ENCODE data around the gene NBPF14.
"Not testable (repeated sequence)": the region's sequence is repeated elsewhere in the genome, so short reads cannot be mapped to it uniquely, and the experiment has no call there.

Gene NBPF14

GRCh38 chr1:148523205-148524144, 72.3 kb downstream of the NBPF14 start:
- not testable (repeated sequence) for H3K27me3 ChIP-seq (ENCODE audit: control insufficient read depth in 1 of 2, insufficient read depth in 2 of 2, low read length in 2 of 2); H3K4me1 ChIP-seq (ENCODE audit: insufficient read depth, low read length); H3K9ac ChIP-seq (ENCODE audit: low read length); H3K27ac ChIP-seq (ENCODE audit: low read depth, low read length); H3K36me3 ChIP-seq (ENCODE audit: insufficient read depth, low read length); H3K4me3 ChIP-seq (ENCODE audit: low read depth in 1 of 2, low read length in 2 of 2); H3K9me3 ChIP-seq (ENCODE audit: low read length)

- not testable (repeated sequence) for H3K4me1 ChIP-seq (ENCODE audit: insufficient read depth, low read length); H3K36me3 ChIP-seq (ENCODE audit: insufficient read depth, low read length); H3K27me3 ChIP-seq (ENCODE audit: control insufficient read depth in 1 of 2, insufficient read depth in 2 of 2, low read length in 2 of 2); H3K9me3 ChIP-seq (ENCODE audit: low read length)
- Histone ChIP-seq H3K4me3 (ENCODE audit: low read depth in 1 of 2, low read length in 2 of 2) (peak overlapping the region in 1 of 2 donors; percentile 60), H3K27ac (ENCODE audit: low read depth, low read length) (peak overlapping the region; percentile 58), H3K9ac (ENCODE audit: low read length) (peak overlapping the region; percentile 60)
Observed at GRCh38 chr1:148522561-148523204, 73.1 kb downstream of the NBPF14 start.

GRCh38 chr1:148522072-148522471, 73.7 kb downstream of the NBPF14 start:
- not testable (repeated sequence) for H3K4me1 ChIP-seq (ENCODE audit: insufficient read depth, low read length); H3K9ac ChIP-seq (ENCODE audit: low read length); H3K27me3 ChIP-seq (ENCODE audit: control insufficient read depth in 1 of 2, insufficient read depth in 2 of 2, low read length in 2 of 2); H3K27ac ChIP-seq (ENCODE audit: low read depth, low read length); H3K9me3 ChIP-seq (ENCODE audit: low read length); H3K4me3 ChIP-seq (ENCODE audit: low read depth in 1 of 2, low read length in 2 of 2); H3K36me3 ChIP-seq (ENCODE audit: insufficient read depth, low read length)

- not testable (repeated sequence) for H3K4me3 ChIP-seq (ENCODE audit: low read depth in 1 of 2, low read length in 2 of 2); H3K4me1 ChIP-seq (ENCODE audit: insufficient read depth, low read length); H3K36me3 ChIP-seq (ENCODE audit: insufficient read depth, low read length)
Observed at GRCh38 chr1:148514310-148514709, 81.5 kb downstream of the NBPF14 start.

GRCh38 chr1:148512571-148513184, 83.1 kb downstream of the NBPF14 start:
- H3K27me3 ChIP-seq (ENCODE audit: control insufficient read depth in 1 of 2, insufficient read depth in 2 of 2, low read length in 2 of 2); H3K27ac ChIP-seq (ENCODE audit: low read depth, low read length); H3K4me3 ChIP-seq (ENCODE audit: low read depth in 1 of 2, low read length in 2 of 2); H3K4me1 ChIP-seq (ENCODE audit: insufficient read depth, low read length); H3K36me3 ChIP-seq (ENCODE audit: insufficient read depth, low read length); H3K9me3 ChIP-seq (ENCODE audit: low read length); H3K9ac ChIP-seq (ENCODE audit: low read length): not testable (repeated sequence)

More at GRCh38 chr1:148514310-148514709, 81.5 kb downstream of the NBPF14 start:
- H3K27me3 ChIP-seq (ENCODE audit: control insufficient read depth in 1 of 2, insufficient read depth in 2 of 2, low read length in 2 of 2); H3K27ac ChIP-seq (ENCODE audit: low read depth, low read length); H3K9me3 ChIP-seq (ENCODE audit: low read length); H3K9ac ChIP-seq (ENCODE audit: low read length): not testable (repeated sequence)

- H3K27me3 ChIP-seq (ENCODE audit: control insufficient read depth in 1 of 2, insufficient read depth in 2 of 2, low read length in 2 of 2); H3K36me3 ChIP-seq (ENCODE audit: insufficient read depth, low read length); H3K9ac ChIP-seq (ENCODE audit: low read length); H3K4me1 ChIP-seq (ENCODE audit: insufficient read depth, low read length); H3K9me3 ChIP-seq (ENCODE audit: low read length); H3K4me3 ChIP-seq (ENCODE audit: low read depth in 1 of 2, low read length in 2 of 2); H3K27ac ChIP-seq (ENCODE audit: low read depth, low read length): not testable (repeated sequence)
Observed at GRCh38 chr1:148493933-148494332, 101.9 kb downstream of the NBPF14 start.

- H3K4me3 ChIP-seq (ENCODE audit: low read depth in 1 of 2, low read length in 2 of 2); H3K4me1 ChIP-seq (ENCODE audit: insufficient read depth, low read length); H3K27ac ChIP-seq (ENCODE audit: low read depth, low read length): not testable (repeated sequence)
Observed at GRCh38 chr1:148483029-148483428, 112.8 kb downstream of the NBPF14 start, which contains the start of gene PPIAL4G. Gene PPIAL4G (minus strand): TSS chr1:148483302. CDS start chr1:148483252, 50 bp downstream.

More at GRCh38 chr1:148483029-148483428, 112.8 kb downstream of the NBPF14 start, which contains the start of gene PPIAL4G:
- H3K36me3 ChIP-seq (ENCODE audit: insufficient read depth, low read length); H3K9ac ChIP-seq (ENCODE audit: low read length); H3K9me3 ChIP-seq (ENCODE audit: low read length); H3K27me3 ChIP-seq (ENCODE audit: control insufficient read depth in 1 of 2, insufficient read depth in 2 of 2, low read length in 2 of 2): not testable (repeated sequence)
